ENCODE measurements around the gene PTPRJ.
A peak's percentile ranks its signal among the peaks of the same experiment; 100 is the strongest.
"Not testable (repeated sequence)": the region's sequence is repeated elsewhere in the genome, so short reads cannot be mapped to it uniquely, and the experiment has no call there.

PTPRJ gene

GRCh38 chr11:48020092-48020755 lies 39.9 kb downstream of the PTPRJ start:
- DNase-seq = no peak

- not testable (repeated sequence) for DNase-seq
These were observed 41.0 kb downstream of the PTPRJ start for GRCh38 chr11:48021201-48021820.

GRCh38 chr11:48022445-48022844 lies 42.1 kb downstream of the PTPRJ start:
- DNase-seq = no peak

- DNase-seq = not testable (repeated sequence)
These were observed 43.2 kb downstream of the PTPRJ start for GRCh38 chr11:48023608-48024007.

GRCh38 chr11:48024635-48025071 lies 44.3 kb downstream of the PTPRJ start:
- peak; percentile 99 for DNase-seq

GRCh38 chr11:48025293-48025983 lies 45.1 kb downstream of the PTPRJ start:
- no peak for DNase-seq

GRCh38 chr11:48025984-48026340 lies 45.6 kb downstream of the PTPRJ start:
- no peak for DNase-seq

GRCh38 chr11:48028914-48029680 lies 48.7 kb downstream of the PTPRJ start:
- no peak for DNase-seq

GRCh38 chr11:48029681-48030290 lies 49.4 kb downstream of the PTPRJ start:
- no peak for DNase-seq

GRCh38 chr11:48031602-48032001 lies 51.2 kb downstream of the PTPRJ start:
- DNase-seq = no peak

- DNase-seq = no peak
These were observed 52.4 kb downstream of the PTPRJ start for GRCh38 chr11:48032721-48033120.

- no peak for DNase-seq
These were observed 53.6 kb downstream of the PTPRJ start for GRCh38 chr11:48033918-48034341.

GRCh38 chr11:48034926-48035871 lies 54.8 kb downstream of the PTPRJ start:
- no peak for DNase-seq

GRCh38 chr11:48036011-48036410 lies 55.7 kb downstream of the PTPRJ start:
- no peak for DNase-seq

GRCh38 chr11:48036466-48036865 lies 56.1 kb downstream of the PTPRJ start:
- DNase-seq = no peak

GRCh38 chr11:48037709-48038468 lies 57.5 kb downstream of the PTPRJ start:
- no peak for DNase-seq

- DNase-seq = no peak
These were observed 60.6 kb downstream of the PTPRJ start for GRCh38 chr11:48040830-48041444.

- DNase-seq = no peak
These were observed 61.7 kb downstream of the PTPRJ start for GRCh38 chr11:48041877-48042695.

All from DMS79 treated with DMSO at 0.1 percent for 48 hours (cell line).